Sciatic nerve (tissue), 2 donors: ENCODE results near the gene SOX12. TPM values are rescaled to one million over a fixed set of nuclear protein-coding genes. Genes with fewer than 3 reads are reported as not detected.
"Not testable (repeated sequence)": the region's sequence is repeated elsewhere in the genome, so short reads cannot be mapped to it uniquely, and the experiment has no call there.

ENCODE experiments used
- ATAC-seq: fragments of 200-7000 bp; cut with Tn5 transposase; one replicate; pipeline ENCODE4 v1.9.1; 2020; ENCODE audit warnings: mild to moderate bottlenecking, moderate library complexity
- DNase-seq: peaks from one replicate; pipeline ENCODE4 v3.0.0-alpha.2; 2020; ENCODE audit warnings: low spot score
- intact Hi-C: fragments of 100-400 bp; cut with DNase I; formaldehyde crosslinking; loops from one replicate; pipeline ENCODE4 v1.14.2; 2022
- total RNA-seq: library from RNA; stranded (reverse); fragmentation: NEBNext Ultra II Directional; extraction: Animal tissue kit (Norgen Biotek cat#: 25700); gene quantifications from one replicate; pipeline ENCODE4 v1.2.1, GENCODE V29; 2021
- donor health status: DM: no; HTN: no; CAD: no.
- donor health status: DM: no; HTN: no; CAD: no.

The SOX12 gene
- total RNA-seq, 1 donor from 2014 or later: 17.0 TPM

- intact Hi-C loops: no loop called here
- DNase-seq (peak; percentile 71), ATAC-seq (peak; percentile 91)
These were observed 46.6 kb downstream of the SOX12 start for GRCh38 chr20:371755-372542.

DNA sequence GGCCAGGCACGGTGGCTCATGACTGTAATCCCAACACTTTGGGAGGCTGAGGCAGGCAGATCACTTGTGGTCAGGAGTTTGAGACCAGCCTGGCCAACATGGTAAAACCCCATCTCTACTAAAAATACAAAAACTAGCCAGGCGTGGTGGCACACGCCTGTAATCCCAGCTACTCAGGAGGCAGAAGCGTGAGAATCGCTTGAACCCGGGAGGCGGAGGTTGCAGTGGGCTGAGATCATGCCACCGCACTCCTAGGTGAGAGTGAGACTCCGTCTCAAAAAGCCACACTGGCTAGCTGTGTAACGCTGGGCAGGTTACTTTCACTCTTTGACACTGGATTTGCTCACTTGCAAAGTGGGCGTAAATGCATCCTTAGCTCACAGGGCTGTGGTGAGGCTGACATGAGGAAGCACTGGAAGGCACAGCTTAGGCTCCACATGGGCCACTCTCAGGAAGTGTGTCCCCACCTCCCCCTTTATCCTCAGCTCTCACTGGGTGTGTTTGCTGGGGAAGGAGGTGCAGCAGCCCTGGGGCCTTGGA lies 47.3 kb downstream of the SOX12 start:
- intact Hi-C loops, ATAC-seq, DNase-seq: not testable (repeated sequence)

DNA sequence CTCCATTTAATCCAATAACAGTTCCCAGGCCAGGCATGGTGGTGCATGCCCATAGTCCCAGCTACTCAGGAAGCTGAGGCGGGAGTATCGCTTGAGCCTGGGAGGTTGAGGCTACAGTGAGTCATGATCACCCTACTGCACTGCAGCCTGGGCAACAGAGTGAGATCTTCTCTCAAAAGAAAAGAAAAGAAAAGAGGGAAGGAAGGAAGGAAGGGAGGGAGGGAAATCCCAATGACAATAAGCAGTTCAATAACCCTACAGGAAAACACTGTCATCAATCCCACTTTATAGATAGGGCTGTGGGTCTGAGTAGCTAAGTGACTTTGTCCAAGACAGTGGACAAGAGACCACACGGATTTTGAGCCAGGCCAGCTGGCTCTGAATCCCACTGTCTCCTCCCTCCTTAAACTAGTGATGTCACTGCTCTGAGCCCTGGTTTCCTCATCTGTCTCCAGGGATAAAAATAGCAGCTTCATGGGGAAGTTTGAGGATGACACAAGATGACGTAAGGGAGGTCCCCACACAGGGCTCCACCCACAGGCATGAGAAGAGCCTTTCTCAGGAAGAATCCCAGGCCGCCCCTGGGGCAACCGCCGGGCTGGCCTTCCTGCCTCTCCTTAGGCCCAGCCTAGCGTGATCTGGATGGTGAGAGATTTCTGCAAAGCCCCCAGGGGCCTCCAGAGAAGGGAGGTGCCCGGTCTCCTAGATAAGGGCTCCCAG lies 48.0 kb downstream of the SOX12 start:
- ATAC-seq (no peak), DNase-seq (no peak)
- intact Hi-C loops: no loop called here

DNA sequence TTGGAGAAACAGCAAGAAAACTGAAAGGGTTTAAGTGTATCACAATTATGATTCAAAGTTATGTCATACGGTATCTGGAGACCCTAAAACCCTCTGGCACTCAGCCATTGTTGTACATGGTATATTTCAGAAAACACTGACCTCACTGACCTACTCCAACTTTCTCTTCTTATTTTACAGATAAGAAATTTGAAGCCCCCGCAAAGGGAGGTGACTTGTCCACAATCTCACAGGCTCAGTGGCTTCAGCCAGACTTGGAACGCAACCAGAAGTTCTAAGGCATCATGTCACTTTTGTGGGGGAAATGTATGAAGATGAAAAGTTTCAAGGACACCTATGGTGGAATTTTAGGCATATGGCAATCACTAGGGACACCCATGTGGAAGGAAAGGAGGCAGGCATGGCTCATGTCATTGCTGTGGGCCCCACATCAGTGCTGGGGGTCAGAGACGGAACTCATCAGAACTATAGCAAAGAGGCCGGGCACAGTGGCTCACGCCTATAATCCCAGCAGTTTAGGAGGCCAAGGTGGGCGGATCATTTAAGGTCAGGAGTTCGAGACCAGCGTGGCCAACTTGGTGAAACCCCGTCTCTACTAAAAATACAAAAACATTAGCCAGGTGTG lies 50.0 kb downstream of the SOX12 start:
- intact Hi-C loops: no loop called here
- DNase-seq: no peak
- no peak for ATAC-seq

GRCh38 chr20:376089-376488 lies 50.7 kb downstream of the SOX12 start:
- DNase-seq (no peak), ATAC-seq (no peak)
- intact Hi-C loops: no loop called here

DNA sequence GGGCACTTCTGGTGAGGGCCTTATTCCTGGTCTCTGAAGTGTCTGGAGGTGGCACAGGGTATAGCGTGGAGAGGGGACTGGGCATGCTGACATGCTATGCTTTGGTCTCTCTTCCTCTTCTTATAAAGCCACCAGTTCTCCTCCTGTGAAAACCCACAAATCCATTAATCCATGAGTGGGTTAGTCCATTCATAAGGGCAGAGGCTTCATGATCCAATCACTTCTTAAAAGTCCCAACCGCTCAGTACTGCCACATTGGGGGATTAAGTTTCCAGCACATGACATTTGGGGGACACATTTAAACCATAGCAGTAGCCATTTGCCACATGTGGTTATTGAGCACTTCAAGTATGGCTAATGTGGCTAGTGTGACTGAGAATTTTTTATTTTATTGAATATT lies 51.4 kb downstream of the SOX12 start:
- ATAC-seq (no peak), DNase-seq (no peak)
- intact Hi-C loops: no loop called here

GRCh38 chr20:377578-377977 lies 52.2 kb downstream of the SOX12 start:
- ATAC-seq, DNase-seq, intact Hi-C loops: not testable (repeated sequence)

DNA sequence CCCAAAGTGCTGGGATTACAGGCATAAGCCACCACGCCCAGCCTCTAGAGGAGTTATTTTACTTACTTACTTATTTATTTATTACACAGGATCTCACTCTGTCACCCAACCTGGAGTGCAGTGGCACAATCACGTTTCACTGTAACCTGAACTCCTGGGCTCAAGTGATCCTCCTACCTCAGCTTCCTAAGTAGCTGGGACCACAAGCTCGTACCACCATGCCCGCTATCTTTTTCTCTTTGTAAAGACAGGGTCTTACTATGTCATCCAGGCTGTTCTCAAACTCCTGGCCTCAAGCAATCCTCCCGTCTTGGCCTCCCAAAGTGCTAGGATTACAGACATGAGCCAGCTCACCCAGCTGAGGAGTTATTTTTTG lies 53.6 kb downstream of the SOX12 start:
- ATAC-seq (no peak), DNase-seq (no peak)
- intact Hi-C loops: no loop called here

Other genes starting within 250 kb of the SOX12 start
- gene DEFB125, start 237.9 kb upstream of the SOX12 start, total RNA-seq: not detected
- not detected for gene DEFB126, start 183.0 kb upstream of the SOX12 start, total RNA-seq
- gene DEFB127, start 168.1 kb upstream of the SOX12 start, total RNA-seq: not detected
- gene DEFB128, start 135.8 kb upstream of the SOX12 start, total RNA-seq: not detected
- gene DEFB129, start 98.3 kb upstream of the SOX12 start, total RNA-seq: not detected
- gene DEFB132, start 67.8 kb upstream of the SOX12 start, total RNA-seq: not detected
- gene C20orf96, start 34.8 kb upstream of the SOX12 start, total RNA-seq: 8.7 TPM
- gene ZCCHC3, start 28.0 kb upstream of the SOX12 start, total RNA-seq: 15.6 TPM
- gene NRSN2, start 21.6 kb downstream of the SOX12 start, total RNA-seq: 39.6 TPM
- 6.2 TPM for gene TRIB3, start 55.2 kb downstream of the SOX12 start, total RNA-seq
- 72.7 TPM for gene RBCK1, start 82.7 kb downstream of the SOX12 start, total RNA-seq
- 32.5 TPM for gene TBC1D20, start 137.0 kb downstream of the SOX12 start, total RNA-seq
- gene CSNK2A1, start 218.2 kb downstream of the SOX12 start, total RNA-seq: 91.4 TPM